ENCODE measurements around the gene FRK.
"Not testable (repeated sequence)": the region's sequence is repeated elsewhere in the genome, so short reads cannot be mapped to it uniquely, and the experiment has no call there.

The FRK gene

DNA sequence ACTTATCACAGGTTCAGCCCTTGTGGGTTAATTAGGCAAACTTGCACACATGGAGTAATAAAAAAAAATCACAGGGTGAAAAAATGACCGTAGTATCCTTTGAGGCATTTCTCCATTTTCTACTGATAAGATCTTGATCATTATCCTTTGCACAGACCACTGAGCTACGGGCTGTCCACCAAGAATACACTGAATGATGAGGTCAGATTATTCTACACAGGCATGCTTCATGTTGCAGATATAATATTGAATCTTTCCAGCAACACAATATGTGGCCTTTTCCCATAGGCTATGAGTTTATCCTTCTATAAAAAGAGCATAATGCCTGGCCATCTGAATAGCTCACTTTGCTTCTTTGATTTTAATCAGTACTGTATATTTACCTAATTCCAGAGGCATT is 168.9 kb downstream of the FRK start:
- Histone ChIP-seq H2AK5ac (ENCODE audit: low read depth, low read length) (no peak overlapping the region), H3K14ac (ENCODE audit: low read length) (no peak overlapping the region), H2BK12ac (ENCODE audit: low read length) (no peak overlapping the region), H2BK15ac (ENCODE audit: low read length) (no peak overlapping the region), H2AFZ (ENCODE audit: low read length) (no peak overlapping the region), H3K9ac (ENCODE audit: low read depth, low read length, poor library complexity) (no peak overlapping the region), H3K4ac (ENCODE audit: low read length) (no peak overlapping the region), H3K4me3 (ENCODE audit: low read length in 2 of 2) (no peak overlapping the region), H3K9me3 (replicated peaks in 1 of 2; ENCODE audit: control insufficient read depth in 2 of 2, insufficient read depth in 1 of 2, low read depth in 1 of 2, low read length in 2 of 2) (no peaks in the 10 kb centered on the region), H3K27me3 (ENCODE audit: control insufficient read depth in 3 of 3, insufficient read depth in 3 of 3, low read depth in 1 of 3, low read length in 3 of 3) (no peaks in the 10 kb centered on the region), H3K18ac (ENCODE audit: low read length) (no peak overlapping the region), H3K27ac (replicated peaks; ENCODE audit: low read length) (no peak overlapping the region), H3K4me1 (ENCODE audit: control insufficient read depth in 2 of 2, insufficient read depth in 1 of 2, low read depth in 1 of 2, low read length in 2 of 2) (no peaks in the 10 kb centered on the region), H3K4me2 (ENCODE audit: insufficient read depth, low read length, poor library complexity, severe bottlenecking) (no peak overlapping the region), H4K91ac (ENCODE audit: low read depth, low read length, poor library complexity) (no peak overlapping the region), H2BK120ac (ENCODE audit: low read depth, low read length) (no peak overlapping the region), H4K8ac (ENCODE audit: low read depth, low read length) (no peak overlapping the region), H2BK5ac (ENCODE audit: low read length) (no peak overlapping the region), H3K36me3 (replicated peaks in 1 of 2; ENCODE audit: control insufficient read depth in 2 of 2, insufficient read depth in 2 of 2, low read length in 2 of 2) (no peaks in the 10 kb centered on the region), H3K23ac (ENCODE audit: low read depth, low read length, poor library complexity) (no peak overlapping the region), H3K79me1 (ENCODE audit: low read depth, low read length) (no peaks in the 10 kb centered on the region)
- no CpG with 5 or more reads among the region's 2 CpGs for WGBS, 2 donors (ENCODE audit: extremely low coverage in 2 of 2, insufficient read length in 2 of 2, insufficient replicate concordance in 1 of 2)
- no peak for DNase-seq (ENCODE audit: low spot score)

GRCh38 chr6:115891111-115891669 is 169.5 kb downstream of the FRK start:
- H4K91ac ChIP-seq (ENCODE audit: low read depth, low read length, poor library complexity): no peak overlapping the region
- no peak overlapping the region for H3K27ac ChIP-seq (replicated peaks; ENCODE audit: low read length)

GRCh38 chr6:115890238-115890637 is 170.5 kb downstream of the FRK start:
- no peak for DNase-seq (ENCODE audit: low spot score)
- H3K27me3 ChIP-seq (ENCODE audit: control insufficient read depth in 3 of 3, insufficient read depth in 3 of 3, low read depth in 1 of 3, low read length in 3 of 3): no peaks in the 10 kb centered on the region
- H4K91ac ChIP-seq (ENCODE audit: low read depth, low read length, poor library complexity): no peak overlapping the region
- H3K79me1 ChIP-seq (ENCODE audit: low read depth, low read length): no peaks in the 10 kb centered on the region
- H3K27ac ChIP-seq (replicated peaks; ENCODE audit: low read length): no peak overlapping the region
- WGBS, 2 donors (ENCODE audit: extremely low coverage in 2 of 2, insufficient read length in 2 of 2, insufficient replicate concordance in 1 of 2): no CpG with 5 or more reads among the region's 10 CpGs
- H3K23ac ChIP-seq (ENCODE audit: low read depth, low read length, poor library complexity): no peak overlapping the region
- H2AFZ ChIP-seq (ENCODE audit: low read length): no peak overlapping the region
- H3K18ac ChIP-seq (ENCODE audit: low read length): no peak overlapping the region
- H3K4me3 ChIP-seq (ENCODE audit: low read length in 2 of 2): no peak overlapping the region
- H3K4me2 ChIP-seq (ENCODE audit: insufficient read depth, low read length, poor library complexity, severe bottlenecking): no peak overlapping the region
- no peaks in the 10 kb centered on the region for H3K36me3 ChIP-seq (replicated peaks in 1 of 2; ENCODE audit: control insufficient read depth in 2 of 2, insufficient read depth in 2 of 2, low read length in 2 of 2)
- H4K8ac ChIP-seq (ENCODE audit: low read depth, low read length): no peak overlapping the region
- no peak overlapping the region for H2AK5ac ChIP-seq (ENCODE audit: low read depth, low read length)
- H3K9me3 ChIP-seq (replicated peaks in 1 of 2; ENCODE audit: control insufficient read depth in 2 of 2, insufficient read depth in 1 of 2, low read depth in 1 of 2, low read length in 2 of 2): no peaks in the 10 kb centered on the region
- H3K9ac ChIP-seq (ENCODE audit: low read depth, low read length, poor library complexity): no peak overlapping the region
- H3K4ac ChIP-seq (ENCODE audit: low read length): no peak overlapping the region
- H2BK5ac ChIP-seq (ENCODE audit: low read length): no peak overlapping the region
- no peak overlapping the region for H2BK12ac ChIP-seq (ENCODE audit: low read length)
- H2BK120ac ChIP-seq (ENCODE audit: low read depth, low read length): no peak overlapping the region
- no peak overlapping the region for H2BK15ac ChIP-seq (ENCODE audit: low read length)
- no peaks in the 10 kb centered on the region for H3K4me1 ChIP-seq (ENCODE audit: control insufficient read depth in 2 of 2, insufficient read depth in 1 of 2, low read depth in 1 of 2, low read length in 2 of 2)
- no peak overlapping the region for H3K14ac ChIP-seq (ENCODE audit: low read length)

More at GRCh38 chr6:115891111-115891669, 169.5 kb downstream of the FRK start:
- H3K4me2 ChIP-seq (ENCODE audit: insufficient read depth, low read length, poor library complexity, severe bottlenecking): no peak overlapping the region
- no peak overlapping the region for H2BK12ac ChIP-seq (ENCODE audit: low read length)
- H3K9me3 ChIP-seq (replicated peaks in 1 of 2; ENCODE audit: control insufficient read depth in 2 of 2, insufficient read depth in 1 of 2, low read depth in 1 of 2, low read length in 2 of 2): no peaks in the 10 kb centered on the region
- H2AFZ ChIP-seq (ENCODE audit: low read length): no peak overlapping the region
- H2BK15ac ChIP-seq (ENCODE audit: low read length): no peak overlapping the region
- H4K8ac ChIP-seq (ENCODE audit: low read depth, low read length): no peak overlapping the region
- H3K23ac ChIP-seq (ENCODE audit: low read depth, low read length, poor library complexity): no peak overlapping the region
- H3K4me3 ChIP-seq (ENCODE audit: low read length in 2 of 2): no peak overlapping the region
- DNase-seq (ENCODE audit: low spot score): no peak
- no peaks in the 10 kb centered on the region for H3K4me1 ChIP-seq (ENCODE audit: control insufficient read depth in 2 of 2, insufficient read depth in 1 of 2, low read depth in 1 of 2, low read length in 2 of 2)
- H2BK5ac ChIP-seq (ENCODE audit: low read length): no peak overlapping the region
- no peak overlapping the region for H3K9ac ChIP-seq (ENCODE audit: low read depth, low read length, poor library complexity)
- H3K18ac ChIP-seq (ENCODE audit: low read length): no peak overlapping the region
- H2BK120ac ChIP-seq (ENCODE audit: low read depth, low read length): no peak overlapping the region
- H3K36me3 ChIP-seq (replicated peaks in 1 of 2; ENCODE audit: control insufficient read depth in 2 of 2, insufficient read depth in 2 of 2, low read length in 2 of 2): no peaks in the 10 kb centered on the region
- H3K27me3 ChIP-seq (ENCODE audit: control insufficient read depth in 3 of 3, insufficient read depth in 3 of 3, low read depth in 1 of 3, low read length in 3 of 3): no peaks in the 10 kb centered on the region
- H3K4ac ChIP-seq (ENCODE audit: low read length): no peak overlapping the region
- H3K79me1 ChIP-seq (ENCODE audit: low read depth, low read length): no peaks in the 10 kb centered on the region
- H2AK5ac ChIP-seq (ENCODE audit: low read depth, low read length): no peak overlapping the region
- no peak overlapping the region for H3K14ac ChIP-seq (ENCODE audit: low read length)

- H2BK5ac ChIP-seq (ENCODE audit: low read length); H4K8ac ChIP-seq (ENCODE audit: low read depth, low read length); H3K18ac ChIP-seq (ENCODE audit: low read length); H3K27ac ChIP-seq (replicated peaks; ENCODE audit: low read length); DNase-seq (ENCODE audit: low spot score); H3K4me3 ChIP-seq (ENCODE audit: low read length in 2 of 2); H3K4me1 ChIP-seq (ENCODE audit: control insufficient read depth in 2 of 2, insufficient read depth in 1 of 2, low read depth in 1 of 2, low read length in 2 of 2); H3K9ac ChIP-seq (ENCODE audit: low read depth, low read length, poor library complexity); H3K4ac ChIP-seq (ENCODE audit: low read length); H3K27me3 ChIP-seq (ENCODE audit: control insufficient read depth in 3 of 3, insufficient read depth in 3 of 3, low read depth in 1 of 3, low read length in 3 of 3); H3K36me3 ChIP-seq (replicated peaks in 1 of 2; ENCODE audit: control insufficient read depth in 2 of 2, insufficient read depth in 2 of 2, low read length in 2 of 2); H2BK12ac ChIP-seq (ENCODE audit: low read length); H2BK120ac ChIP-seq (ENCODE audit: low read depth, low read length); H3K23ac ChIP-seq (ENCODE audit: low read depth, low read length, poor library complexity); H2AK5ac ChIP-seq (ENCODE audit: low read depth, low read length); H3K79me1 ChIP-seq (ENCODE audit: low read depth, low read length); H3K4me2 ChIP-seq (ENCODE audit: insufficient read depth, low read length, poor library complexity, severe bottlenecking); H2BK15ac ChIP-seq (ENCODE audit: low read length); H4K91ac ChIP-seq (ENCODE audit: low read depth, low read length, poor library complexity); H3K9me3 ChIP-seq (replicated peaks in 1 of 2; ENCODE audit: control insufficient read depth in 2 of 2, insufficient read depth in 1 of 2, low read depth in 1 of 2, low read length in 2 of 2); H2AFZ ChIP-seq (ENCODE audit: low read length); H3K14ac ChIP-seq (ENCODE audit: low read length): not testable (repeated sequence)
- no CpG with 5 or more reads among the region's 38 CpGs for WGBS, 2 donors (ENCODE audit: extremely low coverage in 2 of 2, insufficient read length in 2 of 2, insufficient replicate concordance in 1 of 2)
Measured at GRCh38 chr6:115888687-115889470, 171.8 kb downstream of the FRK start.
